Endodermal cell (in vitro differentiated cells): ENCODE measurements around the gene AMBRA1. TPM values are rescaled to one million over a fixed set of nuclear protein-coding genes. Genes with fewer than 3 reads are reported as not detected.

ENCODE experiments used
- DNase-seq: peaks from one replicate; pipeline ENCODE4 v3.0.0-alpha.2; 2017
- H3K27ac ChIP-seq: 2 replicates; pipeline ENCODE4 v1.5.1; 2013; ENCODE audit warnings: mild to moderate bottlenecking, low read depth, low read length, moderate library complexity
- H3K27me3 ChIP-seq: 2 replicates; pipeline ENCODE4 v1.6.1; 2013; ENCODE audit warnings: mild to moderate bottlenecking, low read length, moderate library complexity; ENCODE audit not compliant: insufficient read depth, control insufficient read depth, poor library complexity, severe bottlenecking
- H3K36me3 ChIP-seq: 2 replicates; pipeline ENCODE4 v1.7.0; 2013; ENCODE audit warnings: mild to moderate bottlenecking, low read length, moderate library complexity; ENCODE audit not compliant: control insufficient read depth, insufficient read depth
- H3K4me1 ChIP-seq: one replicate; pipeline ENCODE4 v1.7.0; 2013; ENCODE audit warnings: low read length; ENCODE audit not compliant: control insufficient read depth, insufficient read depth
- H3K4me3 ChIP-seq: 2 replicates; pipeline ENCODE4 v1.5.1; 2013; ENCODE audit warnings: mild to moderate bottlenecking, low read length, moderate library complexity
- H3K9ac ChIP-seq: 2 replicates; pipeline ENCODE4 v1.6.1; 2013; ENCODE audit warnings: mild to moderate bottlenecking, low read length, moderate library complexity; ENCODE audit not compliant: poor library complexity, severe bottlenecking; ENCODE audit errors: extremely low read depth
- H3K9me3 ChIP-seq: 2 replicates; pipeline ENCODE4 v1.6.1; 2013; ENCODE audit warnings: mild to moderate bottlenecking, low read length, moderate library complexity; ENCODE audit not compliant: control insufficient read depth
- H3K27ac Mint-ChIP-seq: 2 replicates; pipeline ENCODE4 v1.8.0; 2020; ENCODE audit warnings: mixed read lengths
- H3K27me3 Mint-ChIP-seq: 2 replicates; pipeline ENCODE4 v1.8.0; 2021; ENCODE audit warnings: mild to moderate bottlenecking, mixed read lengths; ENCODE audit not compliant: insufficient read depth
- H3K36me3 Mint-ChIP-seq: 2 replicates; pipeline ENCODE4 v1.8.0; 2020; ENCODE audit warnings: low read depth, mixed read lengths
- H3K4me1 Mint-ChIP-seq: 2 replicates; pipeline ENCODE4 v1.8.0; 2020; ENCODE audit warnings: mixed read lengths
- H3K4me3 Mint-ChIP-seq: 2 replicates; pipeline ENCODE4 v1.8.0; 2020; ENCODE audit warnings: mild to moderate bottlenecking, moderate library complexity, mixed read lengths
- H3K9me3 Mint-ChIP-seq: 2 replicates; pipeline ENCODE4 v1.8.0; 2020; ENCODE audit warnings: mild to moderate bottlenecking, mixed read lengths
- CTCF ChIP-seq: fragments of 200-600 bp; sonication (generic); conservative IDR thresholded peaks from 2 replicates; pipeline ENCODE4 v1.5.0; 2021; ENCODE audit warnings: antibody characterized with exemption, mild to moderate bottlenecking
- WGBS, 2 experiments: methylation state at CpG; one replicate each; pipeline versions ENCODE4 v1.1.5 to v1.1.7; 2013; ENCODE audit warnings: missing lambda C conversion rate in 2 of 2, mixed read lengths in 1 of 2; ENCODE audit not compliant: insufficient coverage in 1 of 2, insufficient read length in 1 of 2; 5-methylcytosine and 5-hydroxymethylcytosine counted together
- total RNA-seq, 2 donors: library from RNA; stranded (reverse); fragmentation: NEBNext Ultra II Directional in 1 of 2; extraction: Animal tissue kit (Norgen Biotek cat#: 25700) in 1 of 2; gene quantifications; 2 replicates in 1 of 2; 3 replicates in 1 of 2; pipeline ENCODE4 v1.2.1, GENCODE V29; 2021

The AMBRA1 gene
- total RNA-seq, 2 donors from 2014 or later = 54.5 to 67.8 TPM

- no peaks in the 10 kb centered on the region for H3K27me3 Mint-ChIP-seq
- no peaks in the 10 kb centered on the region for H3K27me3 ChIP-seq
- no peak overlapping the region for H3K4me3 ChIP-seq
- TF ChIP-seq CTCF = no peak
- H3K9me3 Mint-ChIP-seq = no peaks in the 10 kb centered on the region
- WGBS, 2 experiments = 86 to 93% methylated on average over 1 of the region's 1 CpG
- peaks cover 4% of the 10 kb centered on the region for H3K36me3 Mint-ChIP-seq
- no peak overlapping the region for H3K27ac Mint-ChIP-seq
- no peak overlapping the region for H3K9ac ChIP-seq
- H3K27ac ChIP-seq = no peak overlapping the region
- no peak for DNase-seq
- H3K36me3 ChIP-seq = peaks cover 9% of the 10 kb centered on the region
- H3K4me1 ChIP-seq = no peaks in the 10 kb centered on the region
- no peaks in the 10 kb centered on the region for H3K9me3 ChIP-seq
- H3K4me1 Mint-ChIP-seq = no peaks in the 10 kb centered on the region
- H3K4me3 Mint-ChIP-seq = no peak overlapping the region
Observed at GRCh38 chr11:46604796-46605195, 11.0 kb upstream of the AMBRA1 start.

- peaks cover 9% of the 10 kb centered on the region for H3K36me3 ChIP-seq
- no peak overlapping the region for H3K4me3 ChIP-seq
- Mint-ChIP-seq H3K27me3 (no peaks in the 10 kb centered on the region), H3K9me3 (no peaks in the 10 kb centered on the region), H3K36me3 (peaks cover 4% of the 10 kb centered on the region), H3K4me3 (no peak overlapping the region), H3K4me1 (no peaks in the 10 kb centered on the region), H3K27ac (no peak overlapping the region)
- H3K27ac ChIP-seq = no peak overlapping the region
- H3K4me1 ChIP-seq = no peaks in the 10 kb centered on the region
- no peak overlapping the region for H3K9ac ChIP-seq
- DNase-seq = no peak
- 92 to 94% methylated on average over 13 to 15 of the region's 15 CpGs for WGBS, 2 experiments
- no peaks in the 10 kb centered on the region for H3K27me3 ChIP-seq
- no peaks in the 10 kb centered on the region for H3K9me3 ChIP-seq
- TF ChIP-seq CTCF = no peak
Observed at GRCh38 chr11:46603704-46604308, 10.0 kb upstream of the AMBRA1 start.

- no peaks in the 10 kb centered on the region for H3K9me3 Mint-ChIP-seq
- Histone ChIP-seq H3K9ac (no peak overlapping the region), H3K4me3 (no peak overlapping the region), H3K27me3 (no peaks in the 10 kb centered on the region), H3K9me3 (no peaks in the 10 kb centered on the region), H3K27ac (no peak overlapping the region), H3K36me3 (peaks cover 9% of the 10 kb centered on the region), H3K4me1 (no peaks in the 10 kb centered on the region)
- H3K27ac Mint-ChIP-seq = no peak overlapping the region
- H3K4me1 Mint-ChIP-seq = no peaks in the 10 kb centered on the region
- DNase-seq = no peak
- H3K4me3 Mint-ChIP-seq = no peak overlapping the region
- peaks cover 4% of the 10 kb centered on the region for H3K36me3 Mint-ChIP-seq
- H3K27me3 Mint-ChIP-seq = no peaks in the 10 kb centered on the region
- 78% methylated on average over 1 of the region's 1 CpG; no CpG with 5 or more reads in 1 of the 2 experiments for WGBS, 2 experiments
- no peak for TF ChIP-seq CTCF
Observed at GRCh38 chr11:46601129-46601528, 7.3 kb upstream of the AMBRA1 start.
